ENCODE data around the gene KANK3.

- TF ChIP-seq, protein P1, sequence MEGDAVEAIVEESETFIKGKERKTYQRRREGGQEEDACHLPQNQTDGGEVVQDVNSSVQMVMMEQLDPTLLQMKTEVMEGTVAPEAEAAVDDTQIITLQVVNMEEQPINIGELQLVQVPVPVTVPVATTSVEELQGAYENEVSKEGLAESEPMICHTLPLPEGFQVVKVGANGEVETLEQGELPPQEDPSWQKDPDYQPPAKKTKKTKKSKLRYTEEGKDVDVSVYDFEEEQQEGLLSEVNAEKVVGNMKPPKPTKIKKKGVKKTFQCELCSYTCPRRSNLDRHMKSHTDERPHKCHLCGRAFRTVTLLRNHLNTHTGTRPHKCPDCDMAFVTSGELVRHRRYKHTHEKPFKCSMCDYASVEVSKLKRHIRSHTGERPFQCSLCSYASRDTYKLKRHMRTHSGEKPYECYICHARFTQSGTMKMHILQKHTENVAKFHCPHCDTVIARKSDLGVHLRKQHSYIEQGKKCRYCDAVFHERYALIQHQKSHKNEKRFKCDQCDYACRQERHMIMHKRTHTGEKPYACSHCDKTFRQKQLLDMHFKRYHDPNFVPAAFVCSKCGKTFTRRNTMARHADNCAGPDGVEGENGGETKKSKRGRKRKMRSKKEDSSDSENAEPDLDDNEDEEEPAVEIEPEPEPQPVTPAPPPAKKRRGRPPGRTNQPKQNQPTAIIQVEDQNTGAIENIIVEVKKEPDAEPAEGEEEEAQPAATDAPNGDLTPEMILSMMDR (IDR thresholded peaks at IDR 0.05): no peak
- no peak for TF ChIP-seq TCF7L2 (IDR thresholded peaks at IDR 0.05; ENCODE audit: low read depth, low read length)
These were observed 402 bp upstream of the KANK3 start for GRCh38 chr19:8343483-8343844.
